Endothelial cell of umbilical vein (primary cell): ENCODE measurements around the gene FBXL13. TPM values are rescaled to one million over a fixed set of nuclear protein-coding genes. Genes with fewer than 3 reads are reported as not detected.

Experiments
- BruUV-seq: library from RNA; stranded (reverse); fragments of 400-500 nt; replicated peaks from 2 replicates; lab custom pipeline; 2021; lab: Mats Ljungman, UMichigan
- CTCF ChIA-PET: fragments of 300-600, 350-600 bp; sonication (Branson Sonifier 250); formaldehyde crosslinking; loops from one replicate; lab custom pipeline; 2021; ENCODE audit warnings: antibody characterized with exemption, inconsistent platforms; lab: Charles Lee
- POLR2A ChIA-PET: fragments of 300-600, 350-600 bp; sonication (Branson Sonifier 250); formaldehyde crosslinking; loops from one replicate; lab custom pipeline; 2021; ENCODE audit warnings: antibody characterized with exemption, inconsistent platforms; lab: Charles Lee
- DNase-seq: peaks from one replicate; pipeline ENCODE4 v3.0.0-alpha.2; 2011; ENCODE audit warnings: low read depth, low spot score
- FAIRE-seq: peaks from 2 replicates; lab custom pipeline; 2011; peaks lifted over from hg19 to GRCh38; lab: Jason Lieb, UNC
- H2AFZ ChIP-seq: 2 replicates; pipeline ENCODE4 v1.6.0; 2012; ENCODE audit warnings: low read depth, low read length, control low read depth, inconsistent platforms
- H3K27ac ChIP-seq: 2 replicates; pipeline ENCODE4 v1.5.1; 2011; ENCODE audit warnings: low read depth, mild to moderate bottlenecking, control low read depth, low read length, moderate library complexity; ENCODE audit not compliant: insufficient read depth
- H3K27me3 ChIP-seq, 2 experiments: 2 replicates each; pipeline versions ENCODE4 v1.6.0 to v1.6.1; 2011; ENCODE audit warnings: low read length in 2 of 2, mixed read lengths in 1 of 2; ENCODE audit not compliant: control insufficient read depth in 2 of 2, insufficient read depth in 2 of 2
- H3K36me3 ChIP-seq, 2 experiments: 2 replicates in 1 of 2; 3 replicates in 1 of 2; pipeline ENCODE4 v1.5.1; 2011; ENCODE audit warnings: low read length in 2 of 2, mild to moderate bottlenecking in 1 of 2, moderate library complexity in 1 of 2; ENCODE audit not compliant: control insufficient read depth in 2 of 2, insufficient read depth in 2 of 2; ENCODE audit errors: extremely low read depth in 1 of 2
- H3K4me1 ChIP-seq: 3 replicates; pipeline ENCODE4 v1.5.1; 2011; ENCODE audit warnings: mild to moderate bottlenecking, low read length; ENCODE audit not compliant: control insufficient read depth, insufficient read depth; ENCODE audit errors: extremely low read depth
- H3K4me2 ChIP-seq: 2 replicates; pipeline ENCODE4 v1.6.1; 2011; ENCODE audit warnings: low read length, control low read depth, mixed read lengths; ENCODE audit not compliant: insufficient read depth
- H3K4me3 ChIP-seq, 3 experiments: fragments of 200-600 bp in 1 of 3; sonication (generic), shearing (Covaris generic) in 1 of 3; replicated peaks in 1 of 3; 2 replicates each; pipeline ENCODE4 v1.5.1; 2011 to 2016; ENCODE audit warnings: control low read depth in 3 of 3, low read length in 3 of 3, mild to moderate bottlenecking in 2 of 3, inconsistent platforms in 1 of 3, low read depth in 1 of 3, moderate library complexity in 1 of 3; ENCODE audit not compliant: insufficient read depth in 1 of 3
- H3K79me2 ChIP-seq: 2 replicates; pipeline ENCODE4 v1.6.0; 2012; ENCODE audit warnings: low read length, inconsistent platforms; ENCODE audit not compliant: control insufficient read depth, insufficient read depth
- H3K9ac ChIP-seq: replicated peaks from 2 replicates; pipeline ENCODE3; 2011; ENCODE audit warnings: low read length, control low read depth; ENCODE audit not compliant: insufficient read depth; ENCODE audit errors: extremely low read depth
- H3K9me1 ChIP-seq: replicated peaks from 3 replicates; pipeline ENCODE4 v1.6.0; 2011; ENCODE audit warnings: mild to moderate bottlenecking, low read length; ENCODE audit not compliant: control insufficient read depth, insufficient read depth; ENCODE audit errors: extremely low read depth
- H3K9me3 ChIP-seq: replicated peaks from 2 replicates; pipeline ENCODE4 v1.5.1; 2012; ENCODE audit warnings: low read length, inconsistent platforms; ENCODE audit not compliant: control insufficient read depth, insufficient read depth
- H4K20me1 ChIP-seq: replicated peaks from 2 replicates; pipeline ENCODE3; 2011; ENCODE audit warnings: mild to moderate bottlenecking, low read length; ENCODE audit not compliant: control insufficient read depth, insufficient read depth; ENCODE audit errors: extremely low read depth
- EZH2 ChIP-seq: IDR thresholded peaks from 2 replicates; pipeline ENCODE4 v1.6.1; 2012; ENCODE audit warnings: borderline replicate concordance, low read depth, mild to moderate bottlenecking, moderate library complexity, low read length, inconsistent platforms; ENCODE audit not compliant: severe bottlenecking
- FOS ChIP-seq: IDR thresholded peaks from 2 replicates; pipeline ENCODE4 v1.6.1; 2011; ENCODE audit warnings: mild to moderate bottlenecking, low read length, moderate library complexity, borderline replicate concordance; ENCODE audit not compliant: insufficient read depth
- GATA2 ChIP-seq: IDR thresholded peaks from 2 replicates; pipeline ENCODE4 v1.7.0; 2011; ENCODE audit warnings: low read depth, mild to moderate bottlenecking, moderate library complexity, mixed read lengths, low read length; ENCODE audit not compliant: insufficient read length, insufficient read depth
- JUN ChIP-seq: IDR thresholded peaks from 2 replicates; pipeline ENCODE4 v1.6.1; 2011; ENCODE audit warnings: borderline replicate concordance, low read depth; ENCODE audit not compliant: insufficient read length, insufficient read depth
- MYC ChIP-seq: IDR thresholded peaks from one replicate; pipeline ENCODE4 v1.6.1; 2011; ENCODE audit warnings: mild to moderate bottlenecking, low read depth, low read length
- POLR2A ChIP-seq: IDR thresholded peaks from 2 replicates; pipeline ENCODE4 v1.6.1; 2012; ENCODE audit warnings: low read depth, mild to moderate bottlenecking, control low read depth, low read length
- POLR2AphosphoS5 ChIP-seq: IDR thresholded peaks from 2 replicates; pipeline ENCODE4 v1.6.1; 2012; ENCODE audit warnings: low read depth, mild to moderate bottlenecking, control low read depth, low read length, moderate library complexity; ENCODE audit not compliant: insufficient read depth
- dilution Hi-C: fragments of 300-500 bp; cut with MboI; formaldehyde crosslinking; loops from one replicate; pipeline ENCODE4 v1.15.0; 2019; ENCODE audit warnings: low sequenced_read_pairs; ENCODE audit not compliant: extremely low pct_ligation_motif_present
- intact Hi-C: fragments of 100-400 bp; cut with micrococcal nuclease; formaldehyde crosslinking; loops from one replicate; pipeline ENCODE4 v1.10.0; 2022
- polyA plus RNA-seq, 4 experiments: library from polyadenylated mRNA; depleted of rRNA in 3 of 4; stranded (reverse) in 3 of 4; unstranded in 1 of 4; fragments of >200 nt; gene quantifications; 2 replicates each; pipeline versions ENCODE4 v1.2.1 to v1.2.3, GENCODE V29; 2011 to 2012; ENCODE audit warnings: missing spikeins in 1 of 4
- total RNA-seq: library from RNA; stranded (reverse); gene quantifications from 2 replicates; pipeline ENCODE4 v1.2.3, GENCODE V29; 2021
- TF ChIP-seq, protein P1 (sequence below), 2 donors: IDR thresholded peaks; 1 replicate in 1 of 2; 2 replicates in 1 of 2; pipeline ENCODE4 v1.5.1; 2011; ENCODE audit warnings: low read length in 2 of 2, mild to moderate bottlenecking in 2 of 2, moderate library complexity in 2 of 2, control low read depth in 1 of 2, inconsistent platforms in 1 of 2, low read depth in 1 of 2; ENCODE audit not compliant: insufficient read depth in 1 of 2; ENCODE audit errors: extremely low read depth in 1 of 2
- TF ChIP-seq, protein P2 (sequence below): IDR thresholded peaks from 2 replicates; pipeline ENCODE4 v1.6.1; 2011; ENCODE audit not compliant: insufficient read depth, insufficient read length

The FBXL13 gene
- total and polyA plus RNA-seq, 2 donors (not counting 3 experiments of a cell fraction or from before 2014, with no cell fraction given), result 3.9 to 4.6 TPM

DNA sequence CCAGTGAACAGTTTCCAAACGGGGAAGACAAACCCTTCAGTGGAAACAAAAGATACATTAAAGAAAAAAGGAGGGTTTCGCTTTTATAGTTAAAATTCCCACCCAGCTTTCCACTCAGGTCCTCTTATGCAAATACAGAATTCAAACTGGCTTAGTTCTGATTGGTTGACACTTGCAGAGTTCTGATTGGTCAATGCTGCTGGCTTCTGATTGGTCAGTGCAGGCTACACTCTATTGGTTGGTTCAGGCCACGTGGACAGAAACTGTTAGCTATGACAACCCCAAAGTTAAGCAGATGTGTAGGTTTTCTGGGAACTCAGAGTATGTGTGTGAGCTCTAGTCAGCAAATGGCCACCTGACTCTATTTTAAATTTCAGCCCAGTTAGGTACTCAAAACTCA is 80.0 kb downstream of the FBXL13 start:
- Histone ChIP-seq H3K9me3 (no peaks in the 10 kb centered on the region), H3K27ac (peak overlapping the region; percentile 99), H3K79me2 (no peaks in the 10 kb centered on the region), H3K4me1 (peaks cover 43% of the 10 kb centered on the region), H3K27me3 (no peaks in the 10 kb centered on the region), H3K36me3 (no peaks in the 10 kb centered on the region), H3K9me1 (no peaks in the 10 kb centered on the region), H4K20me1 (no peaks in the 10 kb centered on the region), H3K4me3 (no peak overlapping the region), H2AFZ (no peak overlapping the region), H3K4me2 (no peak overlapping the region), H3K9ac (no peak overlapping the region)
- no peak for DNase-seq
- intact Hi-C loops, result no loop called here
- TF ChIP-seq POLR2AphosphoS5, result no peak
- TF ChIP-seq MYC, result no peak
- TF ChIP-seq POLR2A, result no peak
- TF ChIP-seq FOS, result no peak
- TF ChIP-seq GATA2, result no peak
- TF ChIP-seq, protein P1, sequence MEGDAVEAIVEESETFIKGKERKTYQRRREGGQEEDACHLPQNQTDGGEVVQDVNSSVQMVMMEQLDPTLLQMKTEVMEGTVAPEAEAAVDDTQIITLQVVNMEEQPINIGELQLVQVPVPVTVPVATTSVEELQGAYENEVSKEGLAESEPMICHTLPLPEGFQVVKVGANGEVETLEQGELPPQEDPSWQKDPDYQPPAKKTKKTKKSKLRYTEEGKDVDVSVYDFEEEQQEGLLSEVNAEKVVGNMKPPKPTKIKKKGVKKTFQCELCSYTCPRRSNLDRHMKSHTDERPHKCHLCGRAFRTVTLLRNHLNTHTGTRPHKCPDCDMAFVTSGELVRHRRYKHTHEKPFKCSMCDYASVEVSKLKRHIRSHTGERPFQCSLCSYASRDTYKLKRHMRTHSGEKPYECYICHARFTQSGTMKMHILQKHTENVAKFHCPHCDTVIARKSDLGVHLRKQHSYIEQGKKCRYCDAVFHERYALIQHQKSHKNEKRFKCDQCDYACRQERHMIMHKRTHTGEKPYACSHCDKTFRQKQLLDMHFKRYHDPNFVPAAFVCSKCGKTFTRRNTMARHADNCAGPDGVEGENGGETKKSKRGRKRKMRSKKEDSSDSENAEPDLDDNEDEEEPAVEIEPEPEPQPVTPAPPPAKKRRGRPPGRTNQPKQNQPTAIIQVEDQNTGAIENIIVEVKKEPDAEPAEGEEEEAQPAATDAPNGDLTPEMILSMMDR (IDR thresholded peaks at IDR 0.05; ENCODE audit: extremely low read depth in 1 of 2, insufficient read depth in 1 of 2, low read depth in 1 of 2, low read length in 2 of 2), result no peak
- no peak for TF ChIP-seq JUN
- no peak for TF ChIP-seq EZH2
- TF ChIP-seq, protein P2, sequence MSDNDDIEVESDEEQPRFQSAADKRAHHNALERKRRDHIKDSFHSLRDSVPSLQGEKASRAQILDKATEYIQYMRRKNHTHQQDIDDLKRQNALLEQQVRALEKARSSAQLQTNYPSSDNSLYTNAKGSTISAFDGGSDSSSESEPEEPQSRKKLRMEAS, result no peak
- CTCF ChIA-PET, result interaction anchor here (3.3 kb wide), 1 partner anchor 67 kb away, joined by 35 read pairs; no protein-coding TSS in a partner anchor
- BruUV-seq, result no TSS peak
- no peak for FAIRE-seq
- POLR2A ChIA-PET, result no interaction called here
- dilution Hi-C loops, result no loop called here
